DOHH2 (cell line): Measurements from ENCODE around the gene FSHB.

Experiments used
- H3F3A ChIP-seq: fragments of 200-600 bp; sonication (generic), shearing (Covaris generic); 2 replicates; pipeline ENCODE4 v1.6.0; 2016; ENCODE audit warnings: antibody characterized with exemption, mild to moderate bottlenecking; ENCODE audit not compliant: control insufficient read depth, insufficient read depth
- H3K27ac ChIP-seq: fragments of 200-600 bp; sonication (generic); 2 replicates; pipeline ENCODE4 v1.5.1; 2014; ENCODE audit warnings: low read depth, mild to moderate bottlenecking, low read length, moderate library complexity
- H3K27me3 ChIP-seq: fragments of 200-600 bp; sonication (generic); 2 replicates; pipeline ENCODE4 v1.6.1; 2014; ENCODE audit warnings: mild to moderate bottlenecking, low read length, mixed read lengths; ENCODE audit not compliant: control insufficient read depth
- H3K36me3 ChIP-seq: fragments of 200-600 bp; sonication (generic); 2 replicates; pipeline ENCODE4 v1.6.1; 2014; ENCODE audit warnings: mild to moderate bottlenecking, low read length, moderate library complexity, mixed read lengths; ENCODE audit not compliant: control insufficient read depth
- H3K4me1 ChIP-seq: fragments of 200-600 bp; sonication (generic); 2 replicates; pipeline ENCODE4 v1.6.1; 2014; ENCODE audit warnings: mild to moderate bottlenecking, low read length, mixed read lengths; ENCODE audit not compliant: control insufficient read depth
- H3K4me2 ChIP-seq: fragments of 200-600 bp; sonication (generic); 2 replicates; pipeline ENCODE4 v1.6.0; 2014; ENCODE audit warnings: mild to moderate bottlenecking, low read length, moderate library complexity
- H3K4me3 ChIP-seq: fragments of 200-600 bp; sonication (generic); 2 replicates; pipeline ENCODE4 v1.5.1; 2014; ENCODE audit warnings: mild to moderate bottlenecking, low read length, mixed read lengths
- H3K79me2 ChIP-seq: fragments of 200-600 bp; sonication (generic); 2 replicates; pipeline ENCODE4 v1.6.1; 2014; ENCODE audit warnings: mild to moderate bottlenecking, low read length, mixed read lengths; ENCODE audit not compliant: control insufficient read depth
- H3K9me2 ChIP-seq: fragments of 200-600 bp; sonication (generic); replicated peaks from 2 replicates; pipeline ENCODE4 v1.6.1; 2014; ENCODE audit warnings: mild to moderate bottlenecking, low read length, mixed read lengths; ENCODE audit not compliant: control insufficient read depth
- H3K9me3 ChIP-seq: fragments of 200-600 bp; sonication (generic); 2 replicates; pipeline ENCODE4 v1.6.1; 2014; ENCODE audit warnings: antibody characterized with exemption, low read length, mixed read lengths; ENCODE audit not compliant: control insufficient read depth, insufficient read depth
- H4K20me1 ChIP-seq: fragments of 200-600 bp; sonication (generic); 2 replicates; pipeline ENCODE4 v1.6.0; 2014; ENCODE audit warnings: low read depth, mild to moderate bottlenecking, antibody characterized with exemption, low read length, moderate library complexity; ENCODE audit not compliant: control insufficient read depth, insufficient read depth
- EZH2phosphoT487 ChIP-seq: fragments of 200-600 bp; sonication (generic); IDR thresholded peaks from 2 replicates; pipeline ENCODE4 v1.6.1; 2017; ENCODE audit warnings: borderline replicate concordance, mild to moderate bottlenecking, antibody characterized with exemption, low read length, moderate library complexity, mixed read lengths
- TF ChIP-seq, protein P1 (sequence below): fragments of 200-600 bp; sonication (generic); IDR thresholded peaks from one replicate; pipeline ENCODE4 v1.5.1; 2014; ENCODE audit warnings: antibody characterized with exemption, mild to moderate bottlenecking, low read depth, low read length; ENCODE audit not compliant: poor library complexity, severe bottlenecking

The FSHB gene

DNA sequence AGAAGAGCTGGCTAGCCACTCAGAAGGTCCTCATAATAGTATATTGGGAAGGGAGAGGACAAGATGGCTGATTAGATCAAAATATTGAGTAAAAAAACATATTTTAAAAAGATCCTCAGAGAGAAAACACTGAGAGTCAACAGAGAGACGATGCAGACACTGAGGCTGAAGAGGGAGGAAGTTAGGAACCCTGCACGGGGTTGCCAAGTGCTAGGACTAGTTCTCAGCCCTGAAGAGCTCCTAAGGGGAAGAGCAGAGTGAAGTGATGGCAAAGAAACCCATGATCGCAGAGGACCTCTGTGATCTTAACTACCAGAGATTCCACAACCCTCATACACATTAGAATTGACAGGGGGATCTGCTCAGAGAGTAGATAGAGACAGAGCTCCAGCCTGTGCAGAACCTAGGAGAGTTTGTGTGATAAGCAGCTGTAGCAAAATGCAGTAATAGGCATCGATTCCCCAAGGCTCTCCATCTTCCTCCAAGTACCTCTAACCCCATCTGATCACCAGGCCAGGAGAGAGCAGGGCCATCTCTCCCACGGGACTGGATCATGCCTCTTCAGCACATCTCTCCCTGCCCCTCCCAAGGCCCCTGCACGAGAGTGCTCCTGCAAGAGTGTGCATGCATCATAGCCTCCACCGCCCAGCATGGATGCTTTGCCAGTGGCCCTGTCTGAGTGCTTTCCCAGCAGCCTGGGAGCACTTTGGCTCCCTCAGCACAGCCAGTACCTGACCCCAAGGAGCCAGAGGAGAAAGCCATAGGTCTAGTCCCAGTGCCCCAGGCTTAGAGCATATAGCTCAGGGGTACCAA lies 50.9 kb downstream of the FSHB start:
- Histone ChIP-seq H3K79me2 (no peaks in the 10 kb centered on the region), H3K4me2 (no peak overlapping the region), H3K27me3 (no peaks in the 10 kb centered on the region), H3K9me3 (no peaks in the 10 kb centered on the region), H3K4me3 (no peak overlapping the region), H3F3A (no peaks in the 10 kb centered on the region), H3K27ac (no peak overlapping the region), H3K4me1 (no peaks in the 10 kb centered on the region), H4K20me1 (no peaks in the 10 kb centered on the region), H3K36me3 (no peaks in the 10 kb centered on the region), H3K9me2 (no peaks in the 10 kb centered on the region)
- TF ChIP-seq EZH2phosphoT487: no peak
- TF ChIP-seq, protein P1, sequence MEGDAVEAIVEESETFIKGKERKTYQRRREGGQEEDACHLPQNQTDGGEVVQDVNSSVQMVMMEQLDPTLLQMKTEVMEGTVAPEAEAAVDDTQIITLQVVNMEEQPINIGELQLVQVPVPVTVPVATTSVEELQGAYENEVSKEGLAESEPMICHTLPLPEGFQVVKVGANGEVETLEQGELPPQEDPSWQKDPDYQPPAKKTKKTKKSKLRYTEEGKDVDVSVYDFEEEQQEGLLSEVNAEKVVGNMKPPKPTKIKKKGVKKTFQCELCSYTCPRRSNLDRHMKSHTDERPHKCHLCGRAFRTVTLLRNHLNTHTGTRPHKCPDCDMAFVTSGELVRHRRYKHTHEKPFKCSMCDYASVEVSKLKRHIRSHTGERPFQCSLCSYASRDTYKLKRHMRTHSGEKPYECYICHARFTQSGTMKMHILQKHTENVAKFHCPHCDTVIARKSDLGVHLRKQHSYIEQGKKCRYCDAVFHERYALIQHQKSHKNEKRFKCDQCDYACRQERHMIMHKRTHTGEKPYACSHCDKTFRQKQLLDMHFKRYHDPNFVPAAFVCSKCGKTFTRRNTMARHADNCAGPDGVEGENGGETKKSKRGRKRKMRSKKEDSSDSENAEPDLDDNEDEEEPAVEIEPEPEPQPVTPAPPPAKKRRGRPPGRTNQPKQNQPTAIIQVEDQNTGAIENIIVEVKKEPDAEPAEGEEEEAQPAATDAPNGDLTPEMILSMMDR: no peak

DNA sequence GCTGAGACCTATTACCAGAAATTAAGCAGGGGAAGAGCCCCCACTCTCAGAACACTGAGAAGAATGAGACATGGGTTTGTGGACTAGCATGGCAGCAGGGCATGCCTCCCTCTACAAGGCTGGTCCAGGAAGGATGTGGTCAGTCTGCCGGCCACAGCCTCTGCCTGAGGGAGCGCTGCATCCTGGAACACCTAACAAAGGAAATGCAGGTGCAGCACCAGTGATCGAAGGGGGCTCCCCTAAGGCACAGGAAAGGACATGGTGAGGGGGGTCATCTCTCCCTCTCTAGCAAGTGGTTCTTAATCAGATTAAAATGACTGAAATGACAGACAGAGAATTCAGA lies 51.4 kb downstream of the FSHB start:
- Histone ChIP-seq H3K27me3 (no peaks in the 10 kb centered on the region), H3K4me2 (no peak overlapping the region), H3K79me2 (no peaks in the 10 kb centered on the region), H3K36me3 (no peaks in the 10 kb centered on the region), H3K27ac (no peak overlapping the region), H3K4me1 (no peaks in the 10 kb centered on the region), H3K9me3 (no peaks in the 10 kb centered on the region), H3K9me2 (no peaks in the 10 kb centered on the region), H3F3A (no peaks in the 10 kb centered on the region), H4K20me1 (no peaks in the 10 kb centered on the region), H3K4me3 (no peak overlapping the region)
- TF ChIP-seq, protein P1: no peak
